ENCODE measurements around the gene PLEKHJ1.

The PLEKHJ1 gene

DNA sequence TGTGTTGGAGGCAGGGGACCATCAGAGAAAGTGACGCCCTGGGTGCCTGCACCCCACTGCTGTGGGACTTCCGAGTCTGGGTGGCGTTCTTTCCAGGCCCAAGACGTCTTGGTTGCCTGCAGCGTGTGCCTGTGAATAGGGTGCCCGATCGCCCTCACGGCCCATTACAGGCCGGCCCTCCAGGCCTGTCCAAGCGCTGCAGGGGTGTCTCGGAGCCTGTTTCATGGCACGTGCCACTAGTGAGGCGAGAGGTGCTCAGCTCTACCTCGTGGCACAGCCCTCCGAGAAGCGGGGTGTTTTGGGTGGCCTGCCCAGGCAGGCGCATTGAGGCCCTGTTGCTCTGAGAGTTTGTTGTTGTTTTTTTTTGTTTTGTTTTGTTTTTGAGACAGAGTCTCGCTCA, 42.3 kb downstream of the PLEKHJ1 start:
- TF ChIP-seq ELF4 (IDR thresholded peaks at IDR 0.05) (no peak), LEF1 (IDR thresholded peaks at IDR 0.05; ENCODE audit: borderline replicate concordance) (no peak), ARNT (IDR thresholded peaks at IDR 0.05) (no peak), ZNF384 (IDR thresholded peaks at IDR 0.05) (no peak), L3MBTL2 (conservative IDR thresholded peaks at IDR 0.05) (no peak), SUZ12 (IDR thresholded peaks at IDR 0.05) (no peak), FOXA1 (IDR thresholded peaks at IDR 0.05) (no peak), HDGF (IDR thresholded peaks at IDR 0.05; ENCODE audit: borderline replicate concordance) (no peak)
- TF ChIP-seq, protein P1, sequence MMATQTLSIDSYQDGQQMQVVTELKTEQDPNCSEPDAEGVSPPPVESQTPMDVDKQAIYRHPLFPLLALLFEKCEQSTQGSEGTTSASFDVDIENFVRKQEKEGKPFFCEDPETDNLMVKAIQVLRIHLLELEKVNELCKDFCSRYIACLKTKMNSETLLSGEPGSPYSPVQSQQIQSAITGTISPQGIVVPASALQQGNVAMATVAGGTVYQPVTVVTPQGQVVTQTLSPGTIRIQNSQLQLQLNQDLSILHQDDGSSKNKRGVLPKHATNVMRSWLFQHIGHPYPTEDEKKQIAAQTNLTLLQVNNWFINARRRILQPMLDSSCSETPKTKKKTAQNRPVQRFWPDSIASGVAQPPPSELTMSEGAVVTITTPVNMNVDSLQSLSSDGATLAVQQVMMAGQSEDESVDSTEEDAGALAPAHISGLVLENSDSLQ (IDR thresholded peaks at IDR 0.05) = no peak
- POLR2A ChIA-PET = no interaction called here
- DNase-seq (ENCODE audit: extremely low spot score) = no peak
- CTCF ChIA-PET = no interaction called here

DNA sequence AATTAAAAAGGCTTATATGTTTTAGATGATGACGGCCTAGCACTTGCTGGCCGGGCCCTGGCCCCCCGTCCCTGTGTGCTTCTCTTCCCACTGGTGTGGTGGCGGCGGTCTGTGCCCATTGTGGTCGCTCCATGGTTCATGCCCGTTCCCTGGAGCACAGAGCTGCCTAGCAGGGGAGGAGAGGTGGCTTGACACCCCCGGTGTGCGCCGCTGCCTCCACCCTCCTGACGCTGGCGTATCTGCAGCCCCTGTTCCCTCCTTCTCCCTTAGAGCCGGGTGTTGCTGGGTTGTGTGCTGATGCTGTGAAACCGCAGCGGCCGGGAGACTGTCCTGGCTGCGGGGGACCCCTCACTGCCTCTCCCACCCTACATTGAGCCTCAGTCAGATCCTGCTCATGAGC, 43.3 kb downstream of the PLEKHJ1 start:
- no peak for TF ChIP-seq FOXK2 (IDR thresholded peaks at IDR 0.05)
- ChIA-PET POLR2A (no interaction called here), CTCF (interaction anchor here (0.6 kb wide), 1 partner anchor 43 kb away, joined by 4 read pairs; the partner anchor contains the start of gene PLEKHJ1)
- no peak for DNase-seq (ENCODE audit: extremely low spot score)

DNA sequence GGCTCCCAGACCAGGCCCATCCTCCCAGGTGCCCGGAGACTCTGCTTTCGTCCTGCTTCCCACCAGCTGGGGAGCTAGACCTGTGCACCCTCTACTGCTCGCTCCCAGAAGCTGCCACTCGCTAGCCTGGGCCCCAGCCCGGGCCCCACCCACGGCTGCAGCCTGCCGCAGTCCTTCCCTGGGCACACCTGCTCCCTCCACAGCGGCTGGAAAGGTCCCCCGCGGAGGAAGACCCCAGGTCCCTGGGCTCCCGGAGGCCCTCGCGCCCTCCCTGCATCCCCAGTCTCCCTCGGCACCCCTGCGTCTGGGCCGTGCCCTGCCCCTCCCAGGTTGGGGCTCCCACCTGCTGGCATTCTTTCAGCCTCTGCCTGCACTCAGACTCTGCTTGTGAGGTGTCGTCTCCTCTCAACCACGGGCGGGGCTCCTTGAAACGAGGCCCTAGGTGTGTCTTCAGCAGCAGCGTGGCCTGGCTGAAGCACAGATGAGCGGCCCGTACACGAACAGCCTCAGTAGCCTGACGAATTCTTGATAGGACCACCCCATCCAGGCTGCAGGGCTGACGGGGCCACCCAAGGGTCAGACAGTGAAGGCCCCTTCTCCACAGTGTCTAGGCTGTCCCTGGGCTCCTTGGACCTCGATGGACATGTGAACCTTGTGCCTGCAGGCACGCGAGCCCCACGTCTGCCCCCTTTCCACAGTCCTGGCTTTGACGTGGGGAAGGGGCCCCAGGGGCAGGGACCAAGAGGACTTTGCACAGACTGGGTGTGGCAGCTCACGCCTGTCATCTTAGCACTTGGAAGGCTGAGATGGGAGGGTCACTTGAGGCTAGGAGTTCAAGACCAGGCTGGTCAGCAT, 44.4 kb downstream of the PLEKHJ1 start:
- no peak for TF ChIP-seq ZNF384 (IDR thresholded peaks at IDR 0.05)
- TF ChIP-seq, protein P1 (IDR thresholded peaks at IDR 0.05) = no peak
- TF ChIP-seq TARDBP (IDR thresholded peaks at IDR 0.05) = no peak
- TF ChIP-seq SP1 (IDR thresholded peaks at IDR 0.05) = no peak
- TF ChIP-seq ARNT (IDR thresholded peaks at IDR 0.05) = no peak
- no peak for TF ChIP-seq LEF1 (IDR thresholded peaks at IDR 0.05; ENCODE audit: borderline replicate concordance)
- TF ChIP-seq FOXM1 (IDR thresholded peaks at IDR 0.05; ENCODE audit: borderline replicate concordance) = no peak
- TF ChIP-seq SUZ12 (IDR thresholded peaks at IDR 0.05) = no peak
- TF ChIP-seq ELF4 (IDR thresholded peaks at IDR 0.05) = no peak
- TF ChIP-seq CTBP1 (IDR thresholded peaks at IDR 0.05; ENCODE audit: borderline replicate concordance) = no peak
- TF ChIP-seq L3MBTL2 (conservative IDR thresholded peaks at IDR 0.05) = no peak
- no peak for TF ChIP-seq BHLHE40 (IDR thresholded peaks at IDR 0.05; ENCODE audit: borderline replicate concordance)
- TF ChIP-seq HDGF (IDR thresholded peaks at IDR 0.05; ENCODE audit: borderline replicate concordance) = no peak
- TF ChIP-seq NFRKB (IDR thresholded peaks at IDR 0.05) = no peak
- TF ChIP-seq FOXA1 (IDR thresholded peaks at IDR 0.05) = no peak
- no peak for TF ChIP-seq FOXK2 (IDR thresholded peaks at IDR 0.05)
- DNase-seq (ENCODE audit: extremely low spot score) = no peak
- CTCF ChIA-PET = no interaction called here
- POLR2A ChIA-PET = no interaction called here

DNA sequence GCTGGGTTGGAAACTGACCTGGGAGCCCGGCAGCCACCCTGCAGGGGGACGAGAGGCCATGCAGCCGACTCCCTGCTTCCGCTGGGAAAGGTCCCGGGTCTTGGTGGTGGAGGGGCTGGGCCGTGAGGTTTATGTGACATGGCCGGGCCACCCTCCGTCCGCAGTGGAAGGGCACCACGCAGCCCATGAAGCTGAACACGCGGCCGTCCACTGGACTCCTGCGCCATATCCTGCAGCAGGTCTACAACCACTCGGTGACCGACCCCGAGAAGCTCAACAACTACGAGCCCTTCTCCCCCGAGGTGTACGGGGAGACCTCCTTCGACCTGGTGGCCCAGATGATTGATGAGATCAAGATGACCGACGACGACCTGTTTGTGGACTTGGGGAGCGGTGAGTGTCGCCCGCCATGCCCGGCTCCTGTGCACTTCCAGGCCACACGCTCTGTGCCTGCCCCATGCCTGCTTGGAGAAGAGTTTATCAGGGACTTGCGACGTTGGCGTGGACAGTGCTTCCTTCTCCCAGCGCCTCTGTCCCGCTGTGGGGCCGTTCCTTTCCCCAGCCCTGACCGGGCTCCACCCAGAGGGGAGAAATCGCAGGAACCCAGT, 45.2 kb downstream of the PLEKHJ1 start:
- ChIA-PET CTCF (no interaction called here), POLR2A (no interaction called here)
- no peak for DNase-seq (ENCODE audit: extremely low spot score)
- TF ChIP-seq SUZ12 (IDR thresholded peaks at IDR 0.05) = no peak
- no peak for TF ChIP-seq FOXA1 (IDR thresholded peaks at IDR 0.05)
- TF ChIP-seq, protein P1 (IDR thresholded peaks at IDR 0.05) = no peak
- no peak for TF ChIP-seq FOXM1 (IDR thresholded peaks at IDR 0.05; ENCODE audit: borderline replicate concordance)
- no peak for TF ChIP-seq HDGF (IDR thresholded peaks at IDR 0.05; ENCODE audit: borderline replicate concordance)
- no peak for TF ChIP-seq ARNT (IDR thresholded peaks at IDR 0.05)
- no peak for TF ChIP-seq L3MBTL2 (conservative IDR thresholded peaks at IDR 0.05)

DNA sequence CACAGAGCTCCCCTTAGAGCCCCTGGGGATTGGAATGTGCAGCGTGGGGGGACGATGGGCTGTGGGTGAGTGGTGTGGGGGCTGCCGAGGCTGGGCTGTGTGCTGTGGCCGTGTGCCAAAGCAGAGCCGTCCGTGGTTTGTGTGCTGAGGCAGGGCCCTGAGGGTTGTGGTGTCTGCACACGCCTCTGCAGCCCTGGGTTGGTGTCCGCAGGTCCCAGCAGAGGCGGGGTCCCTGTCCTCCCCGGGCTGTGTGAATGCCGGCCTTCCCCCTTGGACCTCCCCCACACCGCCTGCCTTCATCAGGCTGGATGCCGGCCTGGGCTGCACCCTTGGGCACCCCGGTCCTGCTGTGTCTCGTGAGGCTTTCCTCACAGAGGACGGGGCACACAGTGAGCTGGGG, 46.2 kb downstream of the PLEKHJ1 start:
- CTCF ChIA-PET = no interaction called here
- no peak for DNase-seq (ENCODE audit: extremely low spot score)
- POLR2A ChIA-PET = no interaction called here

More for the DNA sequence above, 46.2 kb downstream of the PLEKHJ1 start:
- TF ChIP-seq FOXA1 (IDR thresholded peaks at IDR 0.05) = no peak
- no peak for TF ChIP-seq ARNT (IDR thresholded peaks at IDR 0.05)
- no peak for TF ChIP-seq FOXK2 (IDR thresholded peaks at IDR 0.05)
- no peak for TF ChIP-seq L3MBTL2 (conservative IDR thresholded peaks at IDR 0.05)
- no peak for TF ChIP-seq HDGF (IDR thresholded peaks at IDR 0.05; ENCODE audit: borderline replicate concordance)
- TF ChIP-seq, protein P1 (IDR thresholded peaks at IDR 0.05) = no peak
- no peak for TF ChIP-seq LEF1 (IDR thresholded peaks at IDR 0.05; ENCODE audit: borderline replicate concordance)
- TF ChIP-seq SUZ12 (IDR thresholded peaks at IDR 0.05) = no peak
- no peak for TF ChIP-seq BHLHE40 (IDR thresholded peaks at IDR 0.05; ENCODE audit: borderline replicate concordance)
- no peak for TF ChIP-seq CTBP1 (IDR thresholded peaks at IDR 0.05; ENCODE audit: borderline replicate concordance)
- TF ChIP-seq SP1 (IDR thresholded peaks at IDR 0.05) = no peak
- TF ChIP-seq ELF4 (IDR thresholded peaks at IDR 0.05) = no peak
- TF ChIP-seq ZNF384 (IDR thresholded peaks at IDR 0.05) = no peak
- no peak for TF ChIP-seq NFRKB (IDR thresholded peaks at IDR 0.05)
- no peak for TF ChIP-seq FOXM1 (IDR thresholded peaks at IDR 0.05; ENCODE audit: borderline replicate concordance)
- TF ChIP-seq TARDBP (IDR thresholded peaks at IDR 0.05) = no peak
